H9 (cell line): Measurements from ENCODE around the gene GABRB1. TPM values are rescaled to one million over a fixed set of nuclear protein-coding genes. Genes with fewer than 3 reads are reported as not detected.
A peak's percentile ranks its signal among the peaks of the same experiment; 100 is the strongest.

Source experiments
- DNase-seq: peaks from one replicate; pipeline ENCODE4 v3.0.0-alpha.2; 2017
- H2AFZ ChIP-seq: one replicate; pipeline ENCODE4 v1.6.1; 2013; ENCODE audit warnings: mild to moderate bottlenecking, low read length, control low read depth, moderate library complexity
- H2AK5ac ChIP-seq: 2 replicates; pipeline ENCODE4 v1.6.1; 2013; ENCODE audit warnings: low read length, control low read depth, mixed read lengths; ENCODE audit not compliant: insufficient read length
- H2BK120ac ChIP-seq: one replicate; pipeline ENCODE4 v1.6.1; 2013; ENCODE audit warnings: low read depth, mild to moderate bottlenecking, low read length, control low read depth, inconsistent platforms; ENCODE audit not compliant: poor library complexity, severe bottlenecking
- H2BK12ac ChIP-seq: 2 replicates; pipeline ENCODE4 v1.6.1; 2013; ENCODE audit warnings: low read length, control low read depth, mixed read lengths, low read depth; ENCODE audit not compliant: insufficient read length
- H2BK15ac ChIP-seq: 2 replicates; pipeline ENCODE4 v1.6.1; 2013; ENCODE audit warnings: low read depth, low read length, control low read depth
- H2BK20ac ChIP-seq: one replicate; pipeline ENCODE4 v1.6.1; 2013; ENCODE audit warnings: low read depth, mild to moderate bottlenecking, low read length, control low read depth, inconsistent platforms; ENCODE audit not compliant: poor library complexity, severe bottlenecking
- H2BK5ac ChIP-seq: 2 replicates; pipeline ENCODE4 v1.6.1; 2013; ENCODE audit warnings: low read length, control low read depth, mixed read lengths; ENCODE audit not compliant: insufficient read length
- H3K14ac ChIP-seq: 2 replicates; pipeline ENCODE4 v1.6.1; 2013; ENCODE audit warnings: low read length, control low read depth; ENCODE audit not compliant: insufficient read depth
- H3K18ac ChIP-seq: 2 replicates; pipeline ENCODE4 v1.6.1; 2013; ENCODE audit warnings: low read depth, mild to moderate bottlenecking, mixed read lengths, low read length, control low read depth; ENCODE audit not compliant: insufficient read length
- H3K23ac ChIP-seq: 2 replicates; pipeline ENCODE4 v1.6.1; 2013; ENCODE audit warnings: low read length, control low read depth, mixed read lengths, low read depth; ENCODE audit not compliant: insufficient read length
- H3K23me2 ChIP-seq: 2 replicates; pipeline ENCODE4 v1.6.1; 2013; ENCODE audit warnings: low read depth, mild to moderate bottlenecking, mixed read lengths, low read length, control low read depth; ENCODE audit not compliant: insufficient read length, poor library complexity, severe bottlenecking
- H3K27ac ChIP-seq: 2 replicates; pipeline ENCODE4 v1.5.1; 2013; ENCODE audit warnings: low read length, control low read depth, mixed read lengths, low read depth; ENCODE audit not compliant: insufficient read length
- H3K27me3 ChIP-seq: 2 replicates; pipeline ENCODE4 v1.6.1; 2013; ENCODE audit warnings: low read length, control low read depth, inconsistent platforms; ENCODE audit not compliant: insufficient read depth
- H3K4ac ChIP-seq: 2 replicates; pipeline ENCODE4 v1.6.1; 2013; ENCODE audit warnings: low read depth, mild to moderate bottlenecking, control low read depth, inconsistent platforms, low read length, moderate library complexity
- H3K4me1 ChIP-seq: 2 replicates; pipeline ENCODE4 v1.6.1; 2013; ENCODE audit warnings: low read length, control low read depth, inconsistent platforms; ENCODE audit not compliant: insufficient read depth
- H3K4me2 ChIP-seq: 2 replicates; pipeline ENCODE4 v1.6.1; 2013; ENCODE audit warnings: low read length, control low read depth, mixed read lengths; ENCODE audit not compliant: insufficient read length, insufficient read depth
- H3K56ac ChIP-seq: 2 replicates; pipeline ENCODE4 v1.6.1; 2013; ENCODE audit warnings: low read depth, mild to moderate bottlenecking, mixed read lengths, low read length, control low read depth; ENCODE audit not compliant: insufficient read length
- H3K79me1 ChIP-seq: 2 replicates; pipeline ENCODE4 v1.6.1; 2013; ENCODE audit warnings: low read depth, mild to moderate bottlenecking, moderate library complexity, low read length, control low read depth, inconsistent platforms; ENCODE audit not compliant: insufficient read depth, poor library complexity, severe bottlenecking
- H3K79me2 ChIP-seq: 2 replicates; pipeline ENCODE4 v1.6.1; 2013; ENCODE audit warnings: low read length, control low read depth, inconsistent platforms; ENCODE audit not compliant: insufficient read depth
- H3K9ac ChIP-seq: 2 replicates; pipeline ENCODE4 v1.6.1; 2013; ENCODE audit warnings: low read length, control low read depth, mixed read lengths; ENCODE audit not compliant: insufficient read length; ENCODE audit errors: extremely low read depth
- H3K9me3 ChIP-seq: one replicate; pipeline ENCODE4 v1.6.1; 2013; ENCODE audit warnings: low read depth, low read length, inconsistent platforms; ENCODE audit not compliant: control insufficient read depth
- H3T11ph ChIP-seq: one replicate; pipeline ENCODE4 v1.6.1; 2013; ENCODE audit warnings: mild to moderate bottlenecking, low read length, control low read depth, inconsistent platforms
- H4K20me1 ChIP-seq: one replicate; pipeline ENCODE4 v1.6.1; 2013; ENCODE audit not compliant: control insufficient read depth, insufficient read length, insufficient read depth
- H4K5ac ChIP-seq: 2 replicates; pipeline ENCODE4 v1.6.1; 2013; ENCODE audit warnings: low read depth, mild to moderate bottlenecking, mixed read lengths, low read length, control low read depth; ENCODE audit not compliant: insufficient read length
- H4K8ac ChIP-seq: replicated peaks from 2 replicates; pipeline ENCODE4 v1.6.1; 2013; ENCODE audit warnings: low read length, control low read depth, mixed read lengths, low read depth; ENCODE audit not compliant: insufficient read length
- H4K91ac ChIP-seq: 2 replicates; pipeline ENCODE4 v1.6.1; 2013; ENCODE audit warnings: low read depth, mild to moderate bottlenecking, moderate library complexity, mixed read lengths, low read length, control low read depth; ENCODE audit not compliant: insufficient read length
- H3K27ac Mint-ChIP-seq, 3 experiments: 2 replicates in 2 of 3; 3 replicates in 1 of 3; pipeline ENCODE4 v1.8.0; 2020 to 2021; ENCODE audit warnings: mixed read lengths in 3 of 3, mild to moderate bottlenecking in 1 of 3, moderate library complexity in 1 of 3
- H3K27me3 Mint-ChIP-seq: 2 replicates; pipeline ENCODE4 v1.8.0; 2021; ENCODE audit warnings: low read depth, mild to moderate bottlenecking, moderate library complexity, mixed read lengths
- H3K36me3 Mint-ChIP-seq, 3 experiments: 2 replicates in 2 of 3; 3 replicates in 1 of 3; pipeline ENCODE4 v1.8.0; 2020 to 2021; ENCODE audit warnings: low read depth in 3 of 3, mixed read lengths in 3 of 3; ENCODE audit not compliant: insufficient read depth in 1 of 3
- H3K4me1 Mint-ChIP-seq, 2 experiments: 2 replicates each; pipeline ENCODE4 v1.8.0; 2020; ENCODE audit warnings: mixed read lengths in 2 of 2
- H3K4me3 Mint-ChIP-seq, 2 experiments: 2 replicates in 1 of 2; 3 replicates in 1 of 2; pipeline ENCODE4 v1.8.0; 2020 to 2021; ENCODE audit warnings: mild to moderate bottlenecking in 2 of 2, mixed read lengths in 2 of 2, moderate library complexity in 1 of 2
- H3K9me3 Mint-ChIP-seq, 2 experiments: 2 replicates in 1 of 2; 3 replicates in 1 of 2; pipeline ENCODE4 v1.8.0; 2020; ENCODE audit warnings: mild to moderate bottlenecking in 2 of 2, mixed read lengths in 2 of 2, moderate library complexity in 1 of 2
- CTCF ChIP-seq: fragments of 200-600 bp; sonication (generic); conservative IDR thresholded peaks from 3 replicates; pipeline ENCODE4 v1.8.0; 2021; ENCODE audit warnings: antibody characterized with exemption, mild to moderate bottlenecking
- WGBS: extraction: QIAGEN DNeasy Blood & Tissue Kit; methylation state at CpG from one replicate; pipeline ENCODE4 v1.1.7; 2013; ENCODE audit warnings: missing lambda C conversion rate, low lambda C conversion rate, mixed read lengths; ENCODE audit not compliant: insufficient read length; ENCODE audit errors: extremely low coverage; 5-methylcytosine and 5-hydroxymethylcytosine counted together
- total RNA-seq: library from RNA; stranded (reverse); gene quantifications from 2 replicates; pipeline ENCODE4 v1.2.1, GENCODE V29; 2021

The GABRB1 gene
- total RNA-seq, 1 experiment from 2014 or later = 0.39 TPM

- Histone ChIP-seq H3K79me1 (no peaks in the 10 kb centered on the region), H4K20me1 (no peaks in the 10 kb centered on the region), H3K14ac (no peak overlapping the region), H2BK120ac (no peak overlapping the region), H4K91ac (no peak overlapping the region), H2BK15ac (no peak overlapping the region), H3K27me3 (no peaks in the 10 kb centered on the region), H2BK12ac (no peak overlapping the region), H3K27ac (no peak overlapping the region), H3K4me1 (peaks cover 4% of the 10 kb centered on the region; the same call in 1 of the 2 replicates), H4K8ac (no peak overlapping the region), H2AFZ (no peak overlapping the region), H2BK20ac (no peak overlapping the region), H3K4me2 (no peak overlapping the region), H3K23me2 (no peaks in the 10 kb centered on the region), H3K9ac (peak overlapping the region; percentile 23), H4K5ac (no peak overlapping the region), H3K79me2 (no peaks in the 10 kb centered on the region), H3T11ph (no peak overlapping the region), H2BK5ac (no peak overlapping the region), H3K9me3 (no peaks in the 10 kb centered on the region), H3K56ac (no peak overlapping the region), H3K23ac (no peak overlapping the region), H3K4ac (no peak overlapping the region), H2AK5ac (no peak overlapping the region), H3K18ac (no peak overlapping the region)
- no peak for DNase-seq
- H3K4me3 Mint-ChIP-seq = no peak overlapping the region
- H3K4me1 Mint-ChIP-seq = peaks cover 27 to 28% of the 10 kb centered on the region in 2 experiments
- no peaks in the 10 kb centered on the region for H3K27me3 Mint-ChIP-seq
- no peak overlapping the region for H3K27ac Mint-ChIP-seq
- H3K9me3 Mint-ChIP-seq = peaks cover 0 to 2% of the 10 kb centered on the region in 2 experiments; a peak in 1 of 5 replicates
- no peak for TF ChIP-seq CTCF
- peaks cover 0 to 3% (median 0%) of the 10 kb centered on the region in 3 experiments; a peak in 1 of 7 replicates for H3K36me3 Mint-ChIP-seq
- no CpG with 5 or more reads among the region's 1 CpG for WGBS
Measured at GRCh38 chr4:47410271-47410670, 378.9 kb downstream of the GABRB1 start.
